HG03439 (cell line): Measurements from ENCODE around the gene SLITRK5.

ENCODE experiments used
- ATAC-seq: cut with Tn5 transposase; IDR thresholded peaks from one replicate; pipeline ENCODE4 v1.9.1; 2021; ENCODE audit warnings: mild to moderate bottlenecking, moderate library complexity; ENCODE audit not compliant: unreplicated experiment

SLITRK5 gene, protein sequence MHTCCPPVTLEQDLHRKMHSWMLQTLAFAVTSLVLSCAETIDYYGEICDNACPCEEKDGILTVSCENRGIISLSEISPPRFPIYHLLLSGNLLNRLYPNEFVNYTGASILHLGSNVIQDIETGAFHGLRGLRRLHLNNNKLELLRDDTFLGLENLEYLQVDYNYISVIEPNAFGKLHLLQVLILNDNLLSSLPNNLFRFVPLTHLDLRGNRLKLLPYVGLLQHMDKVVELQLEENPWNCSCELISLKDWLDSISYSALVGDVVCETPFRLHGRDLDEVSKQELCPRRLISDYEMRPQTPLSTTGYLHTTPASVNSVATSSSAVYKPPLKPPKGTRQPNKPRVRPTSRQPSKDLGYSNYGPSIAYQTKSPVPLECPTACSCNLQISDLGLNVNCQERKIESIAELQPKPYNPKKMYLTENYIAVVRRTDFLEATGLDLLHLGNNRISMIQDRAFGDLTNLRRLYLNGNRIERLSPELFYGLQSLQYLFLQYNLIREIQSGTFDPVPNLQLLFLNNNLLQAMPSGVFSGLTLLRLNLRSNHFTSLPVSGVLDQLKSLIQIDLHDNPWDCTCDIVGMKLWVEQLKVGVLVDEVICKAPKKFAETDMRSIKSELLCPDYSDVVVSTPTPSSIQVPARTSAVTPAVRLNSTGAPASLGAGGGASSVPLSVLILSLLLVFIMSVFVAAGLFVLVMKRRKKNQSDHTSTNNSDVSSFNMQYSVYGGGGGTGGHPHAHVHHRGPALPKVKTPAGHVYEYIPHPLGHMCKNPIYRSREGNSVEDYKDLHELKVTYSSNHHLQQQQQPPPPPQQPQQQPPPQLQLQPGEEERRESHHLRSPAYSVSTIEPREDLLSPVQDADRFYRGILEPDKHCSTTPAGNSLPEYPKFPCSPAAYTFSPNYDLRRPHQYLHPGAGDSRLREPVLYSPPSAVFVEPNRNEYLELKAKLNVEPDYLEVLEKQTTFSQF

DNA sequence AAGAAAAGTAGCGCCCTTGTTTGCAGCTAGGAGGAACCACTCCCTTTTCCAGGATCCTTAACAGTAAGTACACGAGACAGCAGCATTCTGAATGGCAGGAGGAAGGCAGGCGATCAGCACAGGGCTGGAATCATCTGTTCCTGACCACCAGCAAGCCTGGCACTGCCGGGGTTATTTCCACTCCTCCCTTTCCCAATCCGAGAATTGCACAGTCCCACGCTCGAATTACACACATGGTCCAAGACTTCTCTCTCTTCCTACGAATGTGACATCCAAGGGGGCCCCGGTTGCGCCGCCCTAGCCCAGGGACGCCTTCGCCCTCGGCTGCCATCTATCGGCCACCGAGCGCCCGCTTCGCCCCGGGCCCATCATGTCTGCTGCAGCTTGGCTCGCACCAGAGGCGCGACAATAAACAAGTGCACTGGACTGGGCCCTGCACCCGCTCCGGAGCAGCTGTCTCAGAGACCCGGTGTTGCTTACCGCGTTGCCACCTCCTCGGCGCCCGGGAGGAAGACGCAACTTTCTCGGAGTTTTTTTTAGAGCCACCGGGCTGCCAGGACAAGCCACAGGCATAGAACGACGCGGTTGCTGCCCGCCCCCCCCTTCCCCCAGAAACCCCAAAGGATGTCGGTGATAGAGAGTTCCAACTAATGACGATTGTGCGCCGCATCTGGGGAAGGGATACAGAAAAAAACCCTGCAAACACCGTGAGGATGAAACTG lies at the start of gene SLITRK5:
SLITRK5 (plus strand) TSS at position 341 of the 722 bp plus-strand sequence. CDS start 4,018 bp downstream, outside the sequence.
- peak; percentile 94 for ATAC-seq

DNA sequence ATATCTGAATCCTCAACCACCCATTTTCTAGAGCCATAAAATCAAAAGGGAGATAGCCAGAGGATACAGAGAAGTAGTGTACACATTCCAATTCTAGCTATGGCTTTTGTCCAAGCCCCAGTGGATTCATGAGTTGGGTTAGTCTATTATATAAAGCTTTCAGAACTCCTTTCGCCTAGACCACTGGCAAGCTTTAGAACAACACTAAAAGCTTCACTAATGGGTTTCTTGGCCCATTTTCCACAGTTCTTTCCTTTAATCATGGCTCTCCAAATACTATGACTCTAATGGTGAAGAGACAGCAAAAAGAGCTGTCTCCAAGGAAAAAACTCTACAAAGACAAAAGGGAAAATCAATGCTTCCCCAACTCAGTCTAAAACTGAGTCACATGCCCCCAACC lies 48.2 kb upstream of the SLITRK5 start:
- no peak for ATAC-seq

DNA sequence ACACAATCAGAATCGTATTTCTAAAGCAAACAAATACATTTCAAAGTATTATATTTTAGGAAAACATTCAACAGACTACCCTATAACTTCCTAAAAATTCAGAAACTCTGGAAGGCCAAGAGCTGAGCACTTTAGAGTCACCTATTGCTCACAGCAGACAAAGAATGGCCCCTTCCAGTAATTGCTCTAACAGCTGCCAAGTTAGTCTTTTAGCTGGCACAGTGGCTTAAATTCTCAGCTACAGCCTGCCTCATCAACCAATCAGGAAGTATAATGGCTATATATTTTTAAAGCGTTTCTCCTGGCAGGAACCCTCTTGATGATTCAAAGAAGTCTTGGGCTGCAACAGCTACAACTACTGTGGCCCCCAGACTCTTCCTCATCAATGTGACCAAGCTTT lies 14.9 kb upstream of the SLITRK5 start:
- ATAC-seq: no peak

DNA sequence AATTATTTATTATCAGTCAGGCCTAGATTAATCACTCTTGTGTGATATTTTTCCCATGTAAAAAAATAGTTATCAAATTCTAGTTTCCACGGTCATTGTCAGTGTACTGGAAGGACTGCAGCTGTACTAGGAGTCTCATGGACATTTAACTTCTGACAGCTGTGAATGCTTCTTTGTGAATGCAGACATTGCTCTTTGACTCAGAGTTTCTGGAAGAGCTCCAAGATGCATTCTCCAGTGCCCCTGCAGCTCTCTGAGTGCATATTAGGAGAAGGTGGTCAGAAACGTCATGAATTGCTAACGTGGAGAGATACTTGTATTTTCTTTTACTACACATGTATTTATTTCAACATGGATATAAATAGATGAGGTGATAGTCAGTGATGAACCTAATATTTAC lies 9.7 kb upstream of the SLITRK5 start:
- ATAC-seq: no peak

DNA sequence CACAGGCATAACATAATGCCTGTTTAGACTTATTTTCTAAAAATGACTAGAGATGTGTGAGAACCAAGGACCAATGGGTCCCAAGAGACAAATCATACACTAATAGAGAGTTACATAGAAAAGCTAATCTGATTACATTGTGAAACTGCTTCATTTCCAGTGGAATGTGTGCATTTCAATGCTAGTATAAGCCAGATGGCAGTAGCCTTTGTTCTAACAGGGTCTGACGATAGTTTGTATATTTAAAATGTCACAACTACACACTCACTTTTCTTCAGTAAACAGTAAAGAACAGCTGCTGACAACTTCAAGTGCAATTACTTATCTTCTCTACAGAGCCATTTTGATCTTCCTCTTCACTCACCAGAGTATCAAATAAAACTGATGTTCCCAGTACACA lies 4.3 kb upstream of the SLITRK5 start:
- ATAC-seq: no peak

DNA sequence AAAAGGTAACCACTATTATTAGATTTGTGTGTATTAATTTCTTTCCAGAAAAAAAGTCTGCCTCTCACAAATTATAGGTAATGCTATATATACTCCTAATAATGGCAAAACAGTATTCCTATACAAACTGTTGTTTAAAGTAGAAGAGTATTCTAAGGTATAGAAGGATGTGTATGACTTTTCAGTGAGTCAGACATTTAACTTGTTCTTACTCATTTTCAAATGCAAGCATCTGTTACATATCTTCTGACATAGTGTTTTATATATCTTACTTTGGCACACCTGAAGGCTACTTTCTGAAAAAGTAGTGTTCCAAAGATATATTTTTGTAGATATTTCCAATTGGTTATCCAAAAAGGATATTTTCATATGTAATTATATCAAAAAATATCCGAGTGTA lies 3.5 kb upstream of the SLITRK5 start:
- ATAC-seq: no peak

DNA sequence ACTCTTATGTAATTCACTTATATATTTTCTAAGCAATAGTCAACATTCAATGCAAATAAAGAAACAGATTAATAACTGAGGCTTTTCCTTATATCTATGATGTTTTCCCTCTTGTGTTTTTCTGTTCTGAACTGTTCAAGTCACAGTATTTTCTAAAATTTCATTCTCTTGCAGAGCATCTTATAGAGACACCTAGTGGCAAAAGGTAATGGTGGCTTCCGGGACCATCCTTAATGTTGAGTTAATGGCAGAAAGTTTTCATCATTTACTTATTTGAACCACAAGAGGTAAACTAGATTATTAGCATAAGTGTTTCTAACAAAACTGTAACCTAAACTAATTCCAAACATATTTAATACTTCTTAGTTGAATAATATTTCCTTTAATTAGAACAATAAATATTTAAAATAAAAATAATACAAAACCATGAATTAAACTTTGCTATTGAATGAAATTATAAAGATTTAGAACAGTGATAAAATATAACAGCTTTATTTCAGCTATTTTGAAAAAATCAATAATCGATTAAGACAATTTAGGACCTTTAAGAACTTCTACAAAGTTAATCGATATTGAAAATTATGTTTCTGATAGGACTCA lies 1.7 kb upstream of the SLITRK5 start:
- no peak for ATAC-seq

DNA sequence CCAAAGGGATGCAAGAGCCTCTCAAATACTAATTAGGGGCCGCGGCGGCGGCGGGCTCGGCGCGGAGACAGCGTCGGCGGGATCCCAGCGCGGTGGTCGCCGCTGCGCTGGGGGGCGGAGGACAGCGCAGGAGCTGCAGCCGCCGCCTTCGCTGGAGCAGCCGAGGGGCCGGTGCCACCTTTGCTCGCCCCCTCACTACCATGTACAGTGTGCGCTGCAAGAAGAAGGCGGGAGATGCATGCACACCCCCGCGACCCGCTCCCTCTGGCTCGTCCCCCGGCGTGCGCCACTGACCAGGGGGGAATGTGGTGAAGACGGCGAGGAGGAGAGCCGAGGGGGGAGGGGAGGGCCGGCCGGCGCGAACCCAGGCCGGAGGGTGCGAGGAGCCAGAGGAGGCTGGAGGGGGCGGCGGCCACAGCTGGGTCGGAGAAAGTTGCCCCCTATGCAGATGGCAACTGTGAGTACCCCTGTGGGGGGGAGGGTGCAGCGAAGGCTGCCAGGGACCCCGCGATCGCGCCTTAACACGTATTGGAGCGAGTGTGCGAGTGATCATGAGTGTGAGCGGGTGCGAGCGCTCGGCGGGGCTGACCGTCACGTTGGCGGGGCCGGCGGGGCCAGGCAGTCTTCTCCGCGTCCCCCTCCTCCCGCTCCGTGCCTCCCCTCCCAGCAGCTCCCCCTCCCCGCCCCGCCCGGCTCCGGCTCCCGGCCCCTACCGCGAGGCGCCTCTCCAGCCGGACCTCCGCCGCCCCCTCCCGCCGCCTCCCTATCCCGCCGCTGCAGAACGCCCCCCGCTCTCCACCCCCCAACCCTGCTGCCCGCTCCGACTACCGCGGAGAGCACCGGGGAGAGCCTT lies 808 bp downstream of the SLITRK5 start:
- ATAC-seq: no peak

DNA sequence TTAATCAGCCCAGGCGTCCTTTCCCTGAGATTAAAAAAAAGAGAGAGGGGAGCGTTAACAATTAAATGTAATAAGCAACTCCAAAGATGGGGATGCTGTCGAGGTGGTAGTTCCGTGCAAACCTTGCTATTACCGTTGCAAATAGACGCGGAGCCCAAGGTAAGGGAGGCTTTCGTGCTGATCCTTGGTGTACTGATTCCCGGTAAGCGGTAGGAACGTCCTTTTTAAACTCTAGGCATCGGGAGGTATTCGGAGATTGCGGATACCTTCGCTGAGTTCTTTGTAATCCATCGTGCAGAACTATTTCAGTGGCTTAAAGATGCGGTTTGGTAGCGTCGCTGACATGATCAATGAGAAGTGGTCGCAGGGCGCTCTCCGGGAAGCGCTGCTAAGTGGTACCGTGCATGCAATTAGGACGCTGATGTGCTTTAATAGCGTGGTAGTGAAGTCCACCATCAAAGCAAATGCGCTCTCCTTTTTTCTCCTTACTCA lies 3.1 kb downstream of the SLITRK5 start:
- ATAC-seq: no peak

DNA sequence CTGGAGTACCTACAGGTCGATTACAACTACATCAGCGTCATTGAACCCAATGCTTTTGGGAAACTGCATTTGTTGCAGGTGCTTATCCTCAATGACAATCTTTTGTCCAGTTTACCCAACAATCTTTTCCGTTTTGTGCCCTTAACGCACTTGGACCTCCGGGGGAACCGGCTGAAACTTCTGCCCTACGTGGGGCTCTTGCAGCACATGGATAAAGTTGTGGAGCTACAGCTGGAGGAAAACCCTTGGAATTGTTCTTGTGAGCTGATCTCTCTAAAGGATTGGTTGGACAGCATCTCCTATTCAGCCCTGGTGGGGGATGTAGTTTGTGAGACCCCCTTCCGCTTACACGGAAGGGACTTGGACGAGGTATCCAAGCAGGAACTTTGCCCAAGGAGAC lies 4.7 kb downstream of the SLITRK5 start:
- ATAC-seq: no peak

DNA sequence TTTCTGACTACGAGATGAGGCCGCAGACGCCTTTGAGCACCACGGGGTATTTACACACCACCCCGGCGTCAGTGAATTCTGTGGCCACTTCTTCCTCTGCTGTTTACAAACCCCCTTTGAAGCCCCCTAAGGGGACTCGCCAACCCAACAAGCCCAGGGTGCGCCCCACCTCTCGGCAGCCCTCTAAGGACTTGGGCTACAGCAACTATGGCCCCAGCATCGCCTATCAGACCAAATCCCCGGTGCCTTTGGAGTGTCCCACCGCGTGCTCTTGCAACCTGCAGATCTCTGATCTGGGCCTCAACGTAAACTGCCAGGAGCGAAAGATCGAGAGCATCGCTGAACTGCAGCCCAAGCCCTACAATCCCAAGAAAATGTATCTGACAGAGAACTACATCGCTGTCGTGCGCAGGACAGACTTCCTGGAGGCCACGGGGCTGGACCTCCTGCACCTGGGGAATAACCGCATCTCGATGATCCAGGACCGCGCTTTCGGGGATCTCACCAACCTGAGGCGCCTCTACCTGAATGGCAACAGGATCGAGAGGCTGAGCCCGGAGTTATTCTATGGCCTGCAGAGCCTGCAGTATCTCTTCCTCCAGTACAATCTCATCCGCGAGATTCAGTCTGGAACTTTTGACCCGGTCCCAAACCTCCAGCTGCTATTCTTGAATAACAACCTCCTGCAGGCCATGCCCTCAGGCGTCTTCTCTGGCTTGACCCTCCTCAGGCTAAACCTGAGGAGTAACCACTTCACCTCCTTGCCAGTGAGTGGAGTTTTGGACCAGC lies 5.3 kb downstream of the SLITRK5 start:
- no peak for ATAC-seq

DNA sequence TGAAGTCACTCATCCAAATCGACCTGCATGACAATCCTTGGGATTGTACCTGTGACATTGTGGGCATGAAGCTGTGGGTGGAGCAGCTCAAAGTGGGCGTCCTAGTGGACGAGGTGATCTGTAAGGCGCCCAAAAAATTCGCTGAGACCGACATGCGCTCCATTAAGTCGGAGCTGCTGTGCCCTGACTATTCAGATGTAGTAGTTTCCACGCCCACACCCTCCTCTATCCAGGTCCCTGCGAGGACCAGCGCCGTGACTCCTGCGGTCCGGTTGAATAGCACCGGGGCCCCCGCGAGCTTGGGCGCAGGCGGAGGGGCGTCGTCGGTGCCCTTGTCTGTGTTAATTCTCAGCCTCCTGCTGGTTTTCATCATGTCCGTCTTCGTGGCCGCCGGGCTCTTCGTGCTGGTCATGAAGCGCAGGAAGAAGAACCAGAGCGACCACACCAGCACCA lies 5.9 kb downstream of the SLITRK5 start:
- no peak for ATAC-seq

DNA sequence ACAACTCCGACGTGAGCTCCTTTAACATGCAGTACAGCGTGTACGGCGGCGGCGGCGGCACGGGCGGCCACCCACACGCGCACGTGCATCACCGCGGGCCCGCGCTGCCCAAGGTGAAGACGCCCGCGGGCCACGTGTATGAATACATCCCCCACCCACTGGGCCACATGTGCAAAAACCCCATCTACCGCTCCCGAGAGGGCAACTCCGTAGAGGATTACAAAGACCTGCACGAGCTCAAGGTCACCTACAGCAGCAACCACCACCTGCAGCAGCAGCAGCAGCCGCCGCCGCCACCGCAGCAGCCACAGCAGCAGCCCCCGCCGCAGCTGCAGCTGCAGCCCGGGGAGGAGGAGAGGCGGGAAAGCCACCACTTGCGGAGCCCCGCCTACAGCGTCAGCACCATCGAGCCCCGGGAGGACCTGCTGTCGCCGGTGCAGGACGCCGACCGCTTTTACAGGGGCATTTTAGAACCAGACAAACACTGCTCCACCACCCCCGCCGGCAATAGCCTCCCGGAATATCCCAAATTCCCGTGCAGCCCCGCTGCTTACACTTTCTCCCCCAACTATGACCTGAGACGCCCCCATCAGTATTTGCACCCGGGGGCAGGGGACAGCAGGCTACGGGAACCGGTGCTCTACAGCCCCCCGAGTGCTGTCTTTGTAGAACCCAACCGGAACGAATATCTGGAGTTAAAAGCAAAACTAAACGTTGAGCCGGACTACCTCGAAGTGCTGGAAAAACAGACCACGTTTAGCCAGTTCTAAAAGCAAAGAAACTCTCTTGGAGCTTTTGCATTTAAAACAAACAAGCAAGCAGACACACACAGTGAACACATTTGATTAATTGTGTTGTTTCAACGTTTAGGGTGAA lies 6.6 kb downstream of the SLITRK5 start:
- ATAC-seq: no peak

DNA sequence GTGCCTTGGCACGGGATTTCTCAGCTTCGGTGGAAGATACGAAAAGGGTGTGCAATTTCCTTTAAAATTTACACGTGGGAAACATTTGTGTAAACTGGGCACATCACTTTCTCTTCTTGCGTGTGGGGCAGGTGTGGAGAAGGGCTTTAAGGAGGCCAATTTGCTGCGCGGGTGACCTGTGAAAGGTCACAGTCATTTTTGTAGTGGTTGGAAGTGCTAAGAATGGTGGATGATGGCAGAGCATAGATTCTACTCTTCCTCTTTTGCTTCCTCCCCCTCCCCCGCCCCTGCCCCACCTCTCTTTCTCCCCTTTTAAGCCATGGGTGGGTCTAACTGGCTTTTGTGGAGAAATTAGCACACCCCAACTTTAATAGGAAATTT lies 7.2 kb downstream of the SLITRK5 start:
- no peak for ATAC-seq

DNA sequence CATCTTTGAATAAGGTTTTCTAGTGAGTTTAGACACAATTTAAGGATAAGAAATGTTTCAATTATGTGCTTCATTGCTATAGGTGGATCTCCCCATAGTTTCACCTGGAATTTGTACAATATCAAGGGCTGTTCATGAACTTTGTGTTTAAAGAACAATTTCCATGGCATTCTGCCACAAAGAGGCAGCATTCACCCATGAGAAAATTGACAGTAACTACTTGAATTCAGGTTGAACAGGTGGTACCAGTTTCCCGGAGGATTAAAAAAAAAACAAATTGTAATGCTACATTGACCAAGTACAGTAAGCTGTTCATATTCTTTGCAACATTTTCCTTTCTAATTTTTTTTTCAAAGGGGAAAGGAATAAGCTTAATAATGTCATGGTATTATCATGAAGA lies 9.1 kb downstream of the SLITRK5 start:
- ATAC-seq: no peak

DNA sequence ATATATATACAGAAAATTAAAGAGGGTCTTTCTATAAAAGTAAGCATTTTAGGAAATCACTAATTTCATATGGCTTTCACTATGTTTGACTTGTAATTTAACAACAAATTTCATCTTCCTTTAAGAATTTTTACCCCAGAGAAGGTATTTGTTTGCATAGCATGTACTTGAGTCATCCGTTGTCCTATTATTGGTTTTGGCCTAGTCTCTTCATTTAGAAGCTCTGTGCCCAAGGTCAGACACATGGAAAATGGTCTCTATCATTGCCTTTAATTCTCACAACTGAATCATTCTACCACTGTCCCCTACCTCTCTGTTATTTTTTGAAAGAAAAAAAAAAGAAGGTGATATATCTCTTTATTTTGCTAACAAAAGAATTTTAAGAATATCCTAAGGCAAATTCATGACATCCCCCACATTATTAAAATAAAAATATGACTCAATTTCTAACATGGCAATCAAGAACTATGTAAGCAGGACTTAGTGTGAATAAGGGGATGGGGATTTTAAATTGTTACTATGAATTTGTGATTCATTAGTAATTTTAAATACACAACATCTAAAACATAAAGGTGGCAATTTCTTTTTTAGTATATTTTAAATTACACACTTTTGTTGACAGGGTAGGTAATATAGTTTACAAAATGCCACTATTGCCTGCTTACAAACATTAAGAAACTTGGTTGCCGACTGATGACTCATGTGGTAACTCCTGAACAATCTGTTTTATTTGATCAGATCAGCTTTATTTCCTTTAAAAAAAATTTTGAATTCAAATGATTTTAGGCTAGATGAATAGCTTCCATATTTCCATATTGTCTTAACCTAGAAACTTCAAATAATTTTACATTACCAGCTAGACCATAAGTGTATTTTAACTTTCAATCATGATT lies 13.9 kb downstream of the SLITRK5 start:
- no peak for ATAC-seq

DNA sequence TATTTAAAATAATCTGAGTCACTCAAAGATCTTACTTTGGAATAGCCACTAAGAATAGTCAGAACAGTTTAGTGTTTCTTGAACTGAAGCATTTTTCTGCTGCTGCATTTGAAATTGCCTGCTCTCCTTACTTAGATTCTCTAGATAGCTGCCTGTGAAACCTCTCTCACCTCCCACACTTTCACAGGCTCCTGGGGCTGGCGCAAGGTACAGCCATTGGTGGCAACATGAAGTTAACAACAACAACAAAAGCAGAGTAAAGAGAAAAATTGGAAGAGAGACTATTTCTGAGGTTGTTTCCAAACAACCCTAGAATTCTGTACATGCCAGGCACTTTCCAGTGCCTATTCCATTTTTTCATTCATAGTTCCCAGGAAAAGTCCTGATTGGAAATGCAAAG lies 25.3 kb downstream of the SLITRK5 start:
- ATAC-seq: no peak
